SK-N-SH (cell line): ENCODE results near the gene TAF11. TPM values are rescaled to one million over a fixed set of nuclear protein-coding genes. Genes with fewer than 3 reads are reported as not detected.

Source experiments
- CTCF ChIA-PET: fragments of 300-600, 350-600 bp; formaldehyde crosslinking; extraction: SDS; loops from one replicate; lab custom pipeline; 2021; lab: Yijun Ruan, JAX
- POLR2A ChIA-PET: fragments of 350-600 bp; sonication (Branson Sonifier 250); formaldehyde crosslinking; extraction: SDS; loops from one replicate; lab custom pipeline; 2020; ENCODE audit warnings: antibody characterized with exemption, inconsistent platforms; lab: Yijun Ruan, JAX
- DNase-seq: peaks from one replicate; pipeline ENCODE4 v3.0.0; 2012
- H2AFZ ChIP-seq: fragments of 200-600 bp; sonication (generic); 2 replicates; pipeline ENCODE4 v1.8.1; 2016; ENCODE audit warnings: antibody characterized with exemption, mild to moderate bottlenecking, low read depth
- H3F3A ChIP-seq: fragments of 200-600 bp; sonication (generic); replicated peaks from 2 replicates; pipeline ENCODE3; 2016; ENCODE audit warnings: antibody characterized with exemption, mild to moderate bottlenecking; ENCODE audit not compliant: insufficient read depth
- H3K27ac ChIP-seq, 2 experiments: fragments of 200-500 bp in 1 of 2; fragments of 200-600 bp in 1 of 2; sonication (Bioruptor generic) in 1 of 2; sonication (generic), shearing (Covaris generic) in 1 of 2; 2 replicates each; pipeline versions ENCODE4 v1.5.1 to v1.6.1; 2014 to 2016; ENCODE audit warnings: low read depth in 2 of 2, inconsistent platforms in 1 of 2, low read length in 1 of 2, mild to moderate bottlenecking in 1 of 2, mixed read lengths in 1 of 2
- H3K27me3 ChIP-seq: fragments of 200-600 bp; sonication (generic), shearing (Covaris generic); 2 replicates; pipeline ENCODE4 v1.6.1; 2016; ENCODE audit warnings: mixed run types; ENCODE audit not compliant: insufficient read depth
- H3K36me3 ChIP-seq, 2 experiments: fragments of 200-500 bp in 1 of 2; fragments of 200-600 bp in 1 of 2; sonication (Bioruptor generic) in 1 of 2; sonication (generic) in 1 of 2; replicated peaks in 1 of 2; 2 replicates each; pipeline versions ENCODE3 to v1.5.1; 2014 to 2016; ENCODE audit warnings: low read length in 1 of 2, mild to moderate bottlenecking in 1 of 2; ENCODE audit not compliant: insufficient read depth in 2 of 2, control insufficient read depth in 1 of 2
- H3K4me1 ChIP-seq, 2 experiments: fragments of 200-500 bp in 1 of 2; fragments of 200-600 bp in 1 of 2; sonication (Bioruptor generic) in 1 of 2; sonication (generic), shearing (Covaris generic) in 1 of 2; 2 replicates each; pipeline versions ENCODE4 v1.5.1 to v1.6.1; 2014 to 2016; ENCODE audit warnings: low read depth in 1 of 2, low read length in 1 of 2, mixed run types in 1 of 2; ENCODE audit not compliant: insufficient read depth in 2 of 2, control insufficient read depth in 1 of 2
- H3K4me2 ChIP-seq: fragments of 200-600 bp; sonication (generic), shearing (Covaris generic); 2 replicates; pipeline ENCODE4 v1.6.1; 2017; ENCODE audit warnings: mixed run types
- H3K4me3 ChIP-seq, 2 experiments: fragments of 200-500 bp in 1 of 2; fragments of 200-600 bp in 1 of 2; sonication (Bioruptor generic) in 1 of 2; sonication (generic), shearing (Covaris generic) in 1 of 2; 2 replicates each; pipeline versions ENCODE4 v1.5.1 to v1.8.1; 2014 to 2016; ENCODE audit warnings: low read depth in 2 of 2, inconsistent platforms in 1 of 2, low read length in 1 of 2, mild to moderate bottlenecking in 1 of 2, mixed read lengths in 1 of 2, moderate library complexity in 1 of 2
- H3K79me2 ChIP-seq: fragments of 200-600 bp; sonication (generic); 2 replicates; pipeline ENCODE4 v1.8.1; 2017; ENCODE audit warnings: mild to moderate bottlenecking; ENCODE audit not compliant: insufficient read depth
- H3K9ac ChIP-seq: fragments of 200-600 bp; sonication (generic); 2 replicates; pipeline ENCODE4 v1.6.1; 2017; ENCODE audit warnings: mixed run types
- H3K9me2 ChIP-seq: fragments of 200-600 bp; sonication (generic); 2 replicates; pipeline ENCODE4 v1.6.1; 2017; ENCODE audit warnings: mixed run types
- H3K9me3 ChIP-seq: fragments of 200-600 bp; sonication (generic); 2 replicates; pipeline ENCODE4 v1.6.1; 2017; ENCODE audit warnings: mixed run types, mild to moderate bottlenecking, moderate library complexity
- H4K20me1 ChIP-seq: fragments of 200-600 bp; sonication (generic); 2 replicates; pipeline ENCODE4 v1.6.1; 2017; ENCODE audit warnings: mild to moderate bottlenecking, mixed run types; ENCODE audit not compliant: insufficient read depth
- CHD2 ChIP-seq: fragments of 150-350 bp; IDR thresholded peaks from 2 replicates; pipeline ENCODE4 v1.6.1; 2018; ENCODE audit warnings: low read length; ENCODE audit not compliant: partially characterized antibody
- ELF1 ChIP-seq: IDR thresholded peaks from 2 replicates; pipeline ENCODE4 v1.4.0; 2012
- EP300 ChIP-seq, 2 experiments: IDR thresholded peaks; 2 replicates each; pipeline versions ENCODE4 v1.4.0 to v1.6.1; 2012; ENCODE audit warnings: borderline replicate concordance in 1 of 2, low read depth in 1 of 2, low read length in 1 of 2
- FOSL2 ChIP-seq: IDR thresholded peaks from 2 replicates; pipeline ENCODE4 v1.4.0; 2012; ENCODE audit warnings: low read depth, mild to moderate bottlenecking, moderate library complexity, borderline replicate concordance
- FOXJ3 ChIP-seq: sonication (generic); formaldehyde crosslinking; IDR thresholded peaks from 2 replicates; pipeline ENCODE4 v1.5.1; 2020; ENCODE audit warnings: mild to moderate bottlenecking, missing genetic modification reagents
- JUND ChIP-seq: IDR thresholded peaks from 2 replicates; pipeline ENCODE4 v1.4.0; 2012
- RFX5 ChIP-seq: IDR thresholded peaks from 2 replicates; pipeline ENCODE4 v1.6.1; 2012; ENCODE audit warnings: mild to moderate bottlenecking, improper control_type of control experiment, low read length
- RXRA ChIP-seq: IDR thresholded peaks from 2 replicates; pipeline ENCODE4 v1.4.0; 2012; ENCODE audit warnings: low read depth, mild to moderate bottlenecking, borderline replicate concordance
- SIN3A ChIP-seq: IDR thresholded peaks from 2 replicates; pipeline ENCODE4 v1.6.1; 2012; ENCODE audit warnings: low read depth, mild to moderate bottlenecking, low read length, moderate library complexity, borderline replicate concordance
- SMC3 ChIP-seq: IDR thresholded peaks from 2 replicates; pipeline ENCODE4 v1.6.1; 2012; ENCODE audit warnings: low read depth, low read length, improper control_type of control experiment
- USF1 ChIP-seq: IDR thresholded peaks from 2 replicates; pipeline ENCODE4 v1.4.0; 2012; ENCODE audit warnings: low read depth, borderline replicate concordance
- YY1 ChIP-seq: IDR thresholded peaks from 2 replicates; pipeline ENCODE4 v1.4.0; 2012; ENCODE audit warnings: low read depth, mild to moderate bottlenecking
- ZBTB33 ChIP-seq: IDR thresholded peaks from 2 replicates; pipeline ENCODE4 v1.4.0; 2012; ENCODE audit warnings: low read depth, borderline replicate concordance
- WGBS: methylation state at CpG from one replicate; pipeline ENCODE4 v1.1.6; 2017; ENCODE audit warnings: low lambda C conversion rate; 5-methylcytosine and 5-hydroxymethylcytosine counted together
- polyA plus RNA-seq, 3 experiments: library from polyadenylated mRNA; depleted of rRNA; stranded (reverse); fragments of >200 nt; gene quantifications; 2 replicates each; pipeline ENCODE4 v1.2.3, GENCODE V29; 2012

Gene TAF11
- polyA plus RNA-seq, 1 of the 3 experiments (the other 2 are of a cell fraction): 21.8 TPM

- TF ChIP-seq JUND (no peak), USF1 (no peak), SIN3A (no peak), EP300 (IDR thresholded peaks at IDR 0.05; ENCODE audit: borderline replicate concordance in 1 of 2, low read depth in 1 of 2, low read length in 1 of 2) (no peak), SMC3 (no peak)
- POLR2A ChIA-PET: no interaction called here
- Histone ChIP-seq H3K9ac (no peak overlapping the region), H2AFZ (no peak overlapping the region), H3K4me2 (no peak overlapping the region), H3K79me2 (no peaks in the 10 kb centered on the region), H3F3A (peaks cover 4% of the 10 kb centered on the region), H3K4me3 (no peak overlapping the region), H3K27me3 (no peaks in the 10 kb centered on the region), H3K4me1 (peaks cover 0 to 8% of the 10 kb centered on the region in 2 experiments; a peak in 1 of 4 replicates), H4K20me1 (no peaks in the 10 kb centered on the region), H3K9me3 (no peaks in the 10 kb centered on the region), H3K36me3 (peaks cover 14 to 23% of the 10 kb centered on the region in 2 experiments), H3K27ac (no peak overlapping the region; a peak in 1 of 4 replicates), H3K9me2 (no peaks in the 10 kb centered on the region)
- 100% methylated on average over 1 of the region's 4 CpGs for WGBS
- CTCF ChIA-PET: no interaction called here
- no peak for DNase-seq
Observed at GRCh38 chr6:34836008-34836407, 51.8 kb downstream of the TAF11 start.

- WGBS: 88% methylated on average over 4 of the region's 4 CpGs
- no peak overlapping the region for H2AFZ ChIP-seq
- no peak for DNase-seq
Observed at GRCh38 chr6:34834789-34835518, 52.9 kb downstream of the TAF11 start.

GRCh38 chr6:34832942-34833341 is 54.9 kb downstream of the TAF11 start:
- no peaks in the 10 kb centered on the region for H4K20me1 ChIP-seq
- H3K27me3 ChIP-seq: no peaks in the 10 kb centered on the region
- peaks cover 10 to 23% of the 10 kb centered on the region in 2 experiments for H3K36me3 ChIP-seq
- no peak overlapping the region for H2AFZ ChIP-seq
- no peak overlapping the region for H3K4me2 ChIP-seq
- H3K9me2 ChIP-seq: no peaks in the 10 kb centered on the region
- ChIA-PET POLR2A (no interaction called here), CTCF (no interaction called here)
- no peaks in the 10 kb centered on the region for H3K9me3 ChIP-seq
- 94% methylated on average over 1 of the region's 1 CpG for WGBS
- no peak for DNase-seq
- no peaks in the 10 kb centered on the region for H3K79me2 ChIP-seq
- peaks cover 5% of the 10 kb centered on the region for H3F3A ChIP-seq
- no peak overlapping the region for H3K27ac ChIP-seq
- no peak overlapping the region for H3K9ac ChIP-seq
- no peak overlapping the region for H3K4me3 ChIP-seq
- TF ChIP-seq ELF1 (no peak), ZBTB33 (no peak), RXRA (no peak), SIN3A (no peak), RFX5 (no peak), SMC3 (no peak), CHD2 (no peak), FOXJ3 (no peak), YY1 (no peak)
- H3K4me1 ChIP-seq: peaks cover 0 to 4% of the 10 kb centered on the region in 2 experiments; a peak in 1 of 4 replicates

More at GRCh38 chr6:34834789-34835518, 52.9 kb downstream of the TAF11 start:
- no peaks in the 10 kb centered on the region for H3K9me2 ChIP-seq
- no peaks in the 10 kb centered on the region for H3K27me3 ChIP-seq
- POLR2A ChIA-PET: no interaction called here
- no peak overlapping the region for H3K4me3 ChIP-seq
- H3K9ac ChIP-seq: no peak overlapping the region
- no peaks in the 10 kb centered on the region for H3K9me3 ChIP-seq
- peaks cover 4% of the 10 kb centered on the region for H3F3A ChIP-seq
- no peaks in the 10 kb centered on the region for H3K79me2 ChIP-seq
- peaks cover 14 to 23% of the 10 kb centered on the region in 2 experiments for H3K36me3 ChIP-seq
- no peak overlapping the region for H3K27ac ChIP-seq
- no peak overlapping the region for H3K4me2 ChIP-seq
- TF ChIP-seq FOSL2 (0 out of 2 replicates have a peak, but pooled peaks have one; percentile 5), JUND (no peak)
- TF ChIP-seq, all 33 proteins: peak for 1
- H3K4me1 ChIP-seq: peaks cover 0 to 8% of the 10 kb centered on the region in 2 experiments; a peak in 1 of 4 replicates
- no peaks in the 10 kb centered on the region for H4K20me1 ChIP-seq
- CTCF ChIA-PET: no interaction called here
